GM06990 (cell line): ENCODE results near the gene FUT3.
A peak's percentile ranks its signal among the peaks of the same experiment; 100 is the strongest.

ENCODE experiments used
- DNase-seq: peaks from one replicate; pipeline ENCODE4 v3.0.0-alpha.2; 2011; ENCODE audit not compliant: insufficient read length; ENCODE audit errors: extremely low read depth
- H3K27me3 ChIP-seq: replicated peaks from 2 replicates; pipeline ENCODE4 v1.6.0; 2011; ENCODE audit warnings: low read length; ENCODE audit not compliant: control insufficient read depth, insufficient read depth
- H3K36me3 ChIP-seq: 2 replicates; pipeline ENCODE4 v1.5.1; 2011; ENCODE audit warnings: low read length; ENCODE audit not compliant: control insufficient read depth, insufficient read depth
- H3K4me3 ChIP-seq: replicated peaks from 2 replicates; pipeline ENCODE4 v1.5.1; 2011; ENCODE audit warnings: low read depth, mild to moderate bottlenecking, control low read depth, low read length
- TF ChIP-seq, protein P1 (sequence below): IDR thresholded peaks from 2 replicates; pipeline ENCODE4 v1.5.1; 2011; ENCODE audit warnings: low read length, control low read depth, mild to moderate bottlenecking, inconsistent platforms; ENCODE audit not compliant: insufficient read depth, poor library complexity, severe bottlenecking

The FUT3 gene

DNA sequence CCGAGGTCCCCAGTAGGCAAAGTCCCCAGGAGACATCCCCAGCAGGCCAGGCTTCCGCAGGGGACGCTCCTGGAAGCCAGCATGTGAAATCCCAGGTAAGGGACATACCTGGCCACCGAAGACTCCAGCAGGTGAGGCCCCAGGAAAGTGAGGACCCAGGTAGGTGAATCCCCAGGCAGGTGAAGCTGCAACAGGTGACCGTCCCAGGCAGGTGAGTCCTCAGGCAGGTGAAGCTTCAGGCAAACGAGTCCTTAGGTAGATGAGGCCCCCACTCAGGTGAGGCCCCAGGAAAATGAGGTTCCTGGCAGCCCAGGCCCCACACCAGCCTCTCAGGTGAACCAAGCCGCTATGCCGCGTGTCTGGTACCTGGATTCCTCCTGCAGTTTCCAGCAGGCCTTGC is 20.1 kb downstream of the FUT3 start:
- Histone ChIP-seq H3K27me3 (no peaks in the 10 kb centered on the region), H3K36me3 (no peaks in the 10 kb centered on the region), H3K4me3 (no peak overlapping the region)
- TF ChIP-seq, protein P1, sequence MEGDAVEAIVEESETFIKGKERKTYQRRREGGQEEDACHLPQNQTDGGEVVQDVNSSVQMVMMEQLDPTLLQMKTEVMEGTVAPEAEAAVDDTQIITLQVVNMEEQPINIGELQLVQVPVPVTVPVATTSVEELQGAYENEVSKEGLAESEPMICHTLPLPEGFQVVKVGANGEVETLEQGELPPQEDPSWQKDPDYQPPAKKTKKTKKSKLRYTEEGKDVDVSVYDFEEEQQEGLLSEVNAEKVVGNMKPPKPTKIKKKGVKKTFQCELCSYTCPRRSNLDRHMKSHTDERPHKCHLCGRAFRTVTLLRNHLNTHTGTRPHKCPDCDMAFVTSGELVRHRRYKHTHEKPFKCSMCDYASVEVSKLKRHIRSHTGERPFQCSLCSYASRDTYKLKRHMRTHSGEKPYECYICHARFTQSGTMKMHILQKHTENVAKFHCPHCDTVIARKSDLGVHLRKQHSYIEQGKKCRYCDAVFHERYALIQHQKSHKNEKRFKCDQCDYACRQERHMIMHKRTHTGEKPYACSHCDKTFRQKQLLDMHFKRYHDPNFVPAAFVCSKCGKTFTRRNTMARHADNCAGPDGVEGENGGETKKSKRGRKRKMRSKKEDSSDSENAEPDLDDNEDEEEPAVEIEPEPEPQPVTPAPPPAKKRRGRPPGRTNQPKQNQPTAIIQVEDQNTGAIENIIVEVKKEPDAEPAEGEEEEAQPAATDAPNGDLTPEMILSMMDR = no peak
- DNase-seq = no peak

DNA sequence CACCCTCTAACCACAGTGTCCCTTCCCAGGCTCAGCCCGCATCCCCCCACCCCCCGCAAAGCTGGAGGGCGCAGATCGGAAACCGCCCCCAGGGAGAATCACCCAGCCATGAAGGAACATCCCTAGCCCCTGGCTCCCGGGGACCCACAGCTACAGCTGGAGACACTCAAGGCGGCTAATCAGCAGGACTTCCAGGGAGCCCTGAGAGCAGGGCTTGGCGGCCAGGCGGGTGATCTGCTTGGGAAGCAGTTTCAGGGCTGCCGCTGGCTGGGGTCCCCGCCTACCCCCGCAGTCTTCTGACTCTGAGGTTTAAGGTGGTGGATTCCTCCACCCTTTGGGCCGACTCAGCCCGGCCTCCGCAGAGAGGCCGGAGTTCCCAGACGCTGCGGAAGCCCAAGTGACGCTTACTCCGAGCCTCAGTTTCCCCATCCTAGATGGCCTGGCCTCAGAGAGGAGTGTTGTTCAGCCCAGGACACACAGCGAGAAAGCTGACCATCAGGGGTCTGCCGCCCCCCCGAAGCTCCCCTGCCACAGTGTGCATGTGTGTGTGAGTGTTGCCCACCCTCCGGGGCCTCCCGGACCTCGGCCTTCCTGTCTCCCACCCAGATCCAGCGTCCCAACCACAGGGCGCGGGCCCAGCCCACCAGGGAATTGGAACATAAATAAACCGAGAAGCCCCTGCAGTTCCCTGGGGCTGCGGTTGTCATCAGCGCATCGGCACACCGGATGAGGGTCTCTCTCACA is 21.5 kb downstream of the FUT3 start:
- H3K36me3 ChIP-seq = no peaks in the 10 kb centered on the region
- DNase-seq = no peak
- TF ChIP-seq, protein P1 = no peak
- H3K4me3 ChIP-seq = no peak overlapping the region
- H3K27me3 ChIP-seq = no peaks in the 10 kb centered on the region

GRCh38 chr19:5828661-5829566 is 22.3 kb downstream of the FUT3 start:
- DNase-seq = peak; percentile 53
- Histone ChIP-seq H3K4me3 (peak overlapping the region; percentile 60), H3K36me3 (no peaks in the 10 kb centered on the region), H3K27me3 (no peaks in the 10 kb centered on the region)
- TF ChIP-seq, protein P1 = no peak

DNA sequence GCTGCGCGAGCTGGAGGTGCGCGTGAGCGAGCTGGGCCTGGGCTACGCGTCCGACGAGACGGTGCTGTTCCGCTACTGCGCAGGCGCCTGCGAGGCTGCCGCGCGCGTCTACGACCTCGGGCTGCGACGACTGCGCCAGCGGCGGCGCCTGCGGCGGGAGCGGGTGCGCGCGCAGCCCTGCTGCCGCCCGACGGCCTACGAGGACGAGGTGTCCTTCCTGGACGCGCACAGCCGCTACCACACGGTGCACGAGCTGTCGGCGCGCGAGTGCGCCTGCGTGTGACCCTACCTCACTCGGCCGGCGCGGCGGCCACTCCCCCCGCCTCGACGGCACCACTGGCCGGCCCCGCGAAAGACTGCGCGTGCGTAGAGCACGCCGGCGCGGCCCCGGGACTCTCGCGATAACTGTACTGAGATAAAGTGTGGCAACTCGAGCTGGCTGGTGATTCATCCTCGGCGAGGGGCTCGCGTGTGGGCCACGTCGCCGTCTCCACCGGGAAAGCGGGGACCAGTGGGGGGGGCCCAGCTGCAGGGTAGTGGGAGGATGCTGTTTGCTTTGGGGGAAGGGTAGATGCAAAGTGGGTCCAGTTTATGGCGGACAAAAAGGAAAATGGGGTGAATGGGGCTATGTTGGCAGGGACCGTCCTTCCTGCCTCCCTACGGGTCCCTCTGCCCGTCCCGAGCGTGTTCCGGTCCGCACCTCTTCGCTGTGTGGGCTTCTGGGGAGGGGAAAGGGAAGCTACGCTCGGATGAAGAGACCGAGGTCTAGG is 23.2 kb downstream of the FUT3 start:
- H3K27me3 ChIP-seq = no peaks in the 10 kb centered on the region
- H3K4me3 ChIP-seq = peak overlapping the region; percentile 60
- TF ChIP-seq, protein P1 = no peak
- DNase-seq = peak; percentile 93
- no peaks in the 10 kb centered on the region for H3K36me3 ChIP-seq

- TF ChIP-seq, protein P1 = no peak
- H3K4me3 ChIP-seq = peak overlapping the region; percentile 60
- DNase-seq = no peak
Measured at GRCh38 chr19:5827342-5827890, 23.8 kb downstream of the FUT3 start.

More at GRCh38 chr19:5827342-5827890, 23.8 kb downstream of the FUT3 start:
- no peaks in the 10 kb centered on the region for H3K27me3 ChIP-seq
- no peaks in the 10 kb centered on the region for H3K36me3 ChIP-seq
